Kidney tubule cell (primary cell): ENCODE results near the gene TNNC1.

ENCODE experiments used
- DNase-seq: peaks from one replicate; pipeline ENCODE4 v3.0.0-alpha.2; 2018; ENCODE audit warnings: low spot score

Gene TNNC1

GRCh38 chr3:52453496-52454249 lies at the start of gene TNNC1:
Gene TNNC1, minus strand, starts transcription at chr3:52454041. Its CDS starts 26 bp downstream, at chr3:52454015.
- no peak for DNase-seq

- DNase-seq, result no peak
Observed at GRCh38 chr3:52502808-52503350, 49.0 kb upstream of the TNNC1 start.

GRCh38 chr3:52502001-52502400 lies 48.2 kb upstream of the TNNC1 start:
- no peak for DNase-seq

GRCh38 chr3:52501046-52501445 lies 47.2 kb upstream of the TNNC1 start:
- no peak for DNase-seq

- DNase-seq, result no peak
Observed at GRCh38 chr3:52498137-52499054, 44.6 kb upstream of the TNNC1 start.

- peak; percentile 58 for DNase-seq
Observed at GRCh38 chr3:52495777-52496602, 42.1 kb upstream of the TNNC1 start.

- no peak for DNase-seq
Observed at GRCh38 chr3:52494886-52495495, 41.1 kb upstream of the TNNC1 start, which contains the start of gene STAB1. Gene STAB1, plus strand, starts transcription at chr3:52495338. Its CDS starts 76 bp downstream, at chr3:52495414.

- DNase-seq, result no peak
Observed at GRCh38 chr3:52494445-52494844, 40.6 kb upstream of the TNNC1 start.

- DNase-seq, result no peak
Observed at GRCh38 chr3:52493232-52494017, 39.6 kb upstream of the TNNC1 start.

GRCh38 chr3:52492059-52492458 lies 38.2 kb upstream of the TNNC1 start:
- no peak for DNase-seq

- peak; percentile 29 for DNase-seq
Observed at GRCh38 chr3:52490939-52491526, 37.2 kb upstream of the TNNC1 start.

GRCh38 chr3:52490035-52490938 lies 36.4 kb upstream of the TNNC1 start:
- no peak for DNase-seq

- no peak for DNase-seq
Observed at GRCh38 chr3:52489453-52489852, 35.6 kb upstream of the TNNC1 start.

GRCh38 chr3:52488746-52489145 lies 34.9 kb upstream of the TNNC1 start:
- DNase-seq, result no peak

GRCh38 chr3:52487788-52488691 lies 34.2 kb upstream of the TNNC1 start:
- DNase-seq, result no peak

GRCh38 chr3:52487050-52487787 lies 33.4 kb upstream of the TNNC1 start:
- no peak for DNase-seq
